A549 (cell line): ENCODE data around the gene CPNE7. TPM values are rescaled to one million over a fixed set of nuclear protein-coding genes. Genes with fewer than 3 reads are reported as not detected.

Source experiments
- ATAC-seq, 2 experiments: fragments of 200-7000 bp in 1 of 2; fragments of >200 bp in 1 of 2; cut with Nextera tagmentation in 1 of 2; cut with Tn5 transposase in 1 of 2; 3 replicates each; pipeline versions ENCODE4 v1.8.0 to v1.9.1; 2018 to 2020; ENCODE audit warnings: mild to moderate bottlenecking in 1 of 2, moderate library complexity in 1 of 2
- CTCF ChIA-PET: fragments of 300-600 bp; sonication (Branson Sonifier 250); formaldehyde crosslinking; extraction: SDS; loops from one replicate; lab custom pipeline; 2021; ENCODE audit warnings: antibody characterized with exemption, inconsistent platforms; lab: Yijun Ruan, JAX
- POLR2A ChIA-PET: fragments of 350-600 bp; formaldehyde crosslinking; extraction: SDS; loops from one replicate; lab custom pipeline; 2021; ENCODE audit warnings: antibody characterized with exemption, inconsistent platforms; lab: Yijun Ruan, JAX
- DNase-seq, 2 experiments: peaks; one replicate each; pipeline versions ENCODE4 v3.0.0 to v3.0.0-alpha.2; 2011 to 2016; ENCODE audit warnings: low read depth in 1 of 2, low spot score in 1 of 2
- FAIRE-seq: peaks from 2 replicates; lab custom pipeline; 2011; peaks lifted over from hg19 to GRCh38; lab: Jason Lieb, UNC
- H3K27ac ChIP-seq, 2 experiments: fragments of >200 bp; sonication (Bioruptor Twin); formaldehyde crosslinking; 3 replicates each; pipeline ENCODE4 v1.5.1; 2016 to 2017
- H3K4me1 ChIP-seq: fragments of >200 bp; sonication (Bioruptor Twin); formaldehyde crosslinking; 3 replicates; pipeline ENCODE4 v1.6.1; 2016
- H3K4me2 ChIP-seq: fragments of >200 bp; sonication (Bioruptor Twin); formaldehyde crosslinking; 3 replicates; pipeline ENCODE4 v1.6.1; 2016
- H3K4me3 ChIP-seq: fragments of >200 bp; sonication (Bioruptor Twin); formaldehyde crosslinking; 3 replicates; pipeline ENCODE4 v1.5.1; 2016
- H3K9me3 ChIP-seq: fragments of >200 bp; sonication (Bioruptor Twin); formaldehyde crosslinking; 3 replicates; pipeline ENCODE4 v1.6.1; 2016
- ESRRA ChIP-seq: fragments of 150-350 bp; IDR thresholded peaks from 2 replicates; pipeline ENCODE4 v1.6.1; 2014; ENCODE audit warnings: mild to moderate bottlenecking, low read length, borderline replicate concordance
- FOSB ChIP-seq: fragments of 250-450 bp; sonication (Bioruptor Pico); IDR thresholded peaks from 2 replicates; pipeline ENCODE4 v1.5.0; 2020; ENCODE audit warnings: mild to moderate bottlenecking, moderate library complexity
- FOSL2 ChIP-seq, 2 experiments: fragments of 450-650 bp in 1 of 2; fragments of >200 bp in 1 of 2; sonication (Bioruptor Twin) in 1 of 2; formaldehyde crosslinking; IDR thresholded peaks; 2 replicates each; pipeline versions ENCODE4 v1.5.0 to v1.6.1; 2016 to 2020; ENCODE audit warnings: mild to moderate bottlenecking in 1 of 2, moderate library complexity in 1 of 2
- FOXS1 ChIP-seq: fragments of 250-450 bp; sonication (Bioruptor Pico); IDR thresholded peaks from 2 replicates; pipeline ENCODE4 v1.5.0; 2020; ENCODE audit warnings: mild to moderate bottlenecking, moderate library complexity
- GATA3 ChIP-seq: IDR thresholded peaks from 2 replicates; pipeline ENCODE4 v1.6.1; 2012; ENCODE audit warnings: borderline replicate concordance
- HDAC2 ChIP-seq: fragments of 200-600 bp; sonication (generic); IDR thresholded peaks from 2 replicates; pipeline ENCODE4 v1.6.1; 2016
- HEYL ChIP-seq: fragments of 250-450 bp; sonication (Bioruptor Pico); IDR thresholded peaks from 2 replicates; pipeline ENCODE4 v1.8.0; 2021; ENCODE audit warnings: mild to moderate bottlenecking, moderate library complexity
- KDM1A ChIP-seq: fragments of 200-600 bp; sonication (generic); IDR thresholded peaks from 2 replicates; pipeline ENCODE4 v1.6.1; 2016; ENCODE audit warnings: low read depth, mild to moderate bottlenecking
- MAZ ChIP-seq: fragments of 150-350 bp; IDR thresholded peaks from 2 replicates; pipeline ENCODE4 v1.6.1; 2014; ENCODE audit warnings: antibody characterized with exemption, low read depth, low read length, borderline replicate concordance
- NFE2L2 ChIP-seq: fragments of 150-350 bp; conservative IDR thresholded peaks from 2 replicates; pipeline ENCODE4 v1.6.1; 2014; ENCODE audit warnings: low read length
- NR3C1 ChIP-seq: fragments of >200 bp; sonication (Bioruptor Twin); formaldehyde crosslinking; IDR thresholded peaks from 3 replicates; pipeline ENCODE4 v1.6.1; 2017
- PHF8 ChIP-seq: fragments of 200-600 bp; sonication (generic); IDR thresholded peaks from 2 replicates; pipeline ENCODE4 v1.6.1; 2016; ENCODE audit warnings: low read depth, mild to moderate bottlenecking, antibody characterized with exemption, moderate library complexity, borderline replicate concordance
- POLR2AphosphoS2 ChIP-seq: conservative IDR thresholded peaks from 2 replicates; pipeline ENCODE4 v1.6.1; 2012; ENCODE audit warnings: low read length, improper control_type of control experiment, inconsistent platforms
- RCOR1 ChIP-seq: fragments of 150-350 bp; IDR thresholded peaks from 2 replicates; pipeline ENCODE4 v1.6.1; 2014; ENCODE audit warnings: antibody characterized with exemption, low read length, low read depth
- RNF2 ChIP-seq: fragments of 200-600 bp; sonication (generic); IDR thresholded peaks from 2 replicates; pipeline ENCODE4 v1.6.1; 2016; ENCODE audit warnings: low read depth, mild to moderate bottlenecking, antibody characterized with exemption, moderate library complexity, borderline replicate concordance
- SMC3 ChIP-seq: fragments of >200 bp; sonication (Bioruptor Twin); formaldehyde crosslinking; IDR thresholded peaks from 3 replicates; pipeline ENCODE4 v1.6.1; 2018; ENCODE audit warnings: inconsistent platforms
- SREBF2 ChIP-seq: fragments of 450-650 bp; IDR thresholded peaks from 2 replicates; pipeline ENCODE4 v1.6.1; 2014; ENCODE audit warnings: mild to moderate bottlenecking, moderate library complexity
- TFCP2L1 ChIP-seq: fragments of 250-450 bp; sonication (Bioruptor Pico); IDR thresholded peaks from 2 replicates; pipeline ENCODE4 v1.5.0; 2021; ENCODE audit warnings: mild to moderate bottlenecking
- TP53 ChIP-seq: fragments of 250-450 bp; sonication (Bioruptor Pico); IDR thresholded peaks from 2 replicates; pipeline ENCODE4 v1.5.0; 2021; ENCODE audit warnings: mild to moderate bottlenecking, moderate library complexity
- ZC3H11A ChIP-seq: fragments of 450-650 bp; IDR thresholded peaks from 2 replicates; pipeline ENCODE4 v1.6.1; 2014; ENCODE audit warnings: antibody characterized with exemption, mild to moderate bottlenecking
- WGBS: methylation state at CpG from one replicate; pipeline ENCODE4 v1.1.6; 2017; ENCODE audit errors: missing lambda C conversion rate; 5-methylcytosine and 5-hydroxymethylcytosine counted together
- polyA plus RNA-seq, 4 experiments: library from polyadenylated mRNA; depleted of rRNA in 3 of 4; stranded (reverse); fragments of >200 nt; fragmentation: RNase III in 1 of 4; extraction: RNeasy Plus Mini Kit Qiagen cat#74134 plus additional on column Dnase treatment in 1 of 4; gene quantifications; 2 replicates in 3 of 4; 3 replicates in 1 of 4; pipeline ENCODE4 v1.2.3, GENCODE V29; 2011 to 2017
- TF ChIP-seq, protein P1 (sequence below): fragments of >200 bp; sonication (Bioruptor Twin); formaldehyde crosslinking; IDR thresholded peaks from 3 replicates; pipeline ENCODE4 v1.6.1; 2016
- TF ChIP-seq, protein P2 (sequence below): IDR thresholded peaks from 2 replicates; pipeline ENCODE4 v1.6.1; 2012
- TF ChIP-seq, protein P3 (sequence below): fragments of 250-450 bp; sonication (Bioruptor Pico); IDR thresholded peaks from 2 replicates; pipeline ENCODE4 v1.5.0; 2020; ENCODE audit warnings: low read depth, mild to moderate bottlenecking, moderate library complexity
- TF ChIP-seq, protein P4 (sequence below): fragments of >200 bp; sonication (Bioruptor Twin); formaldehyde crosslinking; IDR thresholded peaks from 3 replicates; pipeline ENCODE4 v1.5.1; 2016

Gene CPNE7
- polyA plus RNA-seq, 2 of the 4 experiments (the other 2 are of a cell fraction), result 22.8 to 45.2 TPM

DNA sequence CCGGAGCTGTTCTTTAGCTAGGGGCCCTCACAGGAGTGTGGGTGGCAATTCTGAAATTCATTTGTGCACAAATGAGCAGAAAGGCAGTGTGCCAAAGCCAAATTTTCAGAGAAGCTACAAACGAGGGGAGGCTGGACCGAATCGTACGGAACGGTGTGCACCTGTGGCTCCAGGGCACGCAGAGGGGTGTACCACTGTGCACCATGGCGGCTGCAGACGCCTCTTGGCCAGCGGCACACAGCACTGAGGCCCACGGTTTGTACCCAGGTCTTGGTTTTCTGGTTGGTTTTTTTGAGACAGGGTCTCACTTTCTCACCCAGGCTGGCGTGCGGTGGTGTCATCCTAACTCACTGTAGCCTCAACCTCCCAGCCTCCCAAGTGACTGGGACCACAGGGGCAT is 67.0 kb downstream of the CPNE7 start:
- TF ChIP-seq HDAC2 (no peak), FOXS1 (CRISPR knock-in tag) (no peak), POLR2AphosphoS2 (no peak), SREBF2 (no peak), ESRRA (no peak), FOSB (CRISPR knock-in tag) (no peak), RNF2 (no peak), NR3C1 (no peak), PHF8 (no peak), NFE2L2 (no peak), RCOR1 (no peak), MAZ (no peak), SMC3 (no peak)
- TF ChIP-seq, protein P1, sequence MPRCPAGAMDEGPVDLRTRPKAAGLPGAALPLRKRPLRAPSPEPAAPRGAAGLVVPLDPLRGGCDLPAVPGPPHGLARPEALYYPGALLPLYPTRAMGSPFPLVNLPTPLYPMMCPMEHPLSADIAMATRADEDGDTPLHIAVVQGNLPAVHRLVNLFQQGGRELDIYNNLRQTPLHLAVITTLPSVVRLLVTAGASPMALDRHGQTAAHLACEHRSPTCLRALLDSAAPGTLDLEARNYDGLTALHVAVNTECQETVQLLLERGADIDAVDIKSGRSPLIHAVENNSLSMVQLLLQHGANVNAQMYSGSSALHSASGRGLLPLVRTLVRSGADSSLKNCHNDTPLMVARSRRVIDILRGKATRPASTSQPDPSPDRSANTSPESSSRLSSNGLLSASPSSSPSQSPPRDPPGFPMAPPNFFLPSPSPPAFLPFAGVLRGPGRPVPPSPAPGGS, result no peak
- no peak overlapping the region for H3K4me2 ChIP-seq
- FAIRE-seq, result no peak
- 0 out of 3 replicates have a peak, but pooled peaks cover 3% of the 10 kb centered on the region for H3K4me1 ChIP-seq
- ChIA-PET POLR2A (no interaction called here), CTCF (interaction anchor here (0.5 to 6.7 kb wide), 15 partner anchors 10 to 150 kb away, joined by 3 to 125 read pairs (median 9); partner anchors contain the start of genes CPNE7 and DPEP1)
- 86% methylated on average over 13 of the region's 13 CpGs for WGBS
- no peak for DNase-seq
- ATAC-seq, result no peak
- no peak overlapping the region for H3K4me3 ChIP-seq
- H3K27ac ChIP-seq, result no peak overlapping the region
- no peaks in the 10 kb centered on the region for H3K9me3 ChIP-seq

DNA sequence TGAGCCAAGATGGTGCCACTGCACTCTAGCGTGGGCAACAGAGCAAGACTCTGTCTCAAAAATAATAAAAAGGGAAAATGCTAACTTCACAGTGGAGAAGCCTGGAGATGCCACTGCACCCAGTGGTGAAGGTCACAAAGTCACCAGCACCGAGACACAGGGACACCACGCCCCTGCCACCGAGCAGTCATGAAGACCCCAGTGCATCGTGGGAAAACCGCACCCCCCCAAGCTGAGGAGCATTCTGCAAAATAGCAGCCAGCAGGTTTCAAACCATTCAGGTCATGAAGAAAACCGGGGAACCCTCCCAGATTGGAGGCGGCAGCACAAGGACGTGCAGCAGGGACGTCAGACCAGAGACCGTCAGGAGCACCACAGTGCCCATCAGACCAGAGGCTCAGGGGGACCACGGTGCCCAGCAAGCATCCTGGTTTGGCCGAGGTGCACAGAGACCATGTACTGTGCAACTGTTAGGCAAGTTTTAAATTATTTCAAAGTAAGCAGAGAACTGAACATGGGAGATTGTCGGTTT is 68.3 kb downstream of the CPNE7 start:
- ChIA-PET POLR2A (no interaction called here), CTCF (interaction anchor here (1.0 to 6.7 kb wide), 3 partner anchors 9 to 30 kb away, joined by 3 to 125 read pairs (median 5); partner anchors contain the start of gene DPEP1)
- whole genome bisulfite sequencing, result 90% methylated on average over 14 of the region's 14 CpGs
- no peaks in the 10 kb centered on the region for H3K9me3 ChIP-seq
- TF ChIP-seq ESRRA, result no peak
- TF ChIP-seq TFCP2L1 (CRISPR knock-in tag), result no peak
- TF ChIP-seq PHF8, result no peak
- TF ChIP-seq MAZ, result no peak
- TF ChIP-seq, all 56 proteins: peak for 0
- no peak for FAIRE-seq
- ATAC-seq, result no peak
- Histone ChIP-seq H3K27ac (no peak overlapping the region), H3K4me1 (0 out of 3 replicates have a peak, but pooled peaks cover 3% of the 10 kb centered on the region), H3K4me3 (no peak overlapping the region), H3K4me2 (no peak overlapping the region)
- DNase-seq, result no peak

DNA sequence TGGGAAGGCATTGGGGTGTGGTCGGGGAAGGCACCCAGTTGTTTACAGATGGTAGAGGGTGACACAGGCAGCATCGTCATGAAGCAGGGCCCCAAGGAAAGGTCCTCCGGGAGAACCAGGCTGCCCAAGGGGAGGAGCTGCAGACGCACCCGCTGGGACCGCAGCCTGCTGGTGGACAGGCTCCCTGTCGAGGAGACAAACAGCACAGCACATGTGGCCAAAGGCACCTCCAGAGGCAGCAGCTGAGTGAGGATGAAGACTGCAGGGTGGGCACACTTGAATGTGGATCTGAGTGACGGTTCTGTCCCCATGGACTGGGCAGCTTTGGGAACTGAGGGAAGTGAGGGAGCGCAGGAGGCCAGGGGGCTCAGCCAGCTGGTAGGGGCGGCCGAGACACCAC is 69.6 kb downstream of the CPNE7 start:
- Histone ChIP-seq H3K27ac (no peak overlapping the region), H3K4me1 (0 out of 3 replicates have a peak, but pooled peaks cover 3% of the 10 kb centered on the region), H3K9me3 (no peaks in the 10 kb centered on the region), H3K4me2 (no peak overlapping the region), H3K4me3 (no peak overlapping the region)
- CTCF ChIA-PET, result interaction anchor here (0.7 to 6.7 kb wide), 7 partner anchors 24 to 88 kb away, joined by 3 to 125 read pairs (median 4); partner anchors contain the start of gene DPEP1
- no peak for DNase-seq
- 88% methylated on average over 5 of the region's 11 CpGs for WGBS
- POLR2A ChIA-PET, result interaction anchor here (0.5 kb wide), 1 partner anchor 12 kb away, joined by 3 read pairs; the partner anchor contains the start of genes CHMP1A and SPATA33
- TF ChIP-seq ESRRA (no peak), GATA3 (no peak), FOSL2 (IDR thresholded peaks at IDR 0.05) (no peak), FOSL2 (CRISPR knock-in tag; IDR thresholded peaks at IDR 0.05) (no peak), MAZ (no peak)
- FAIRE-seq, result no peak
- ATAC-seq, result no peak

DNA sequence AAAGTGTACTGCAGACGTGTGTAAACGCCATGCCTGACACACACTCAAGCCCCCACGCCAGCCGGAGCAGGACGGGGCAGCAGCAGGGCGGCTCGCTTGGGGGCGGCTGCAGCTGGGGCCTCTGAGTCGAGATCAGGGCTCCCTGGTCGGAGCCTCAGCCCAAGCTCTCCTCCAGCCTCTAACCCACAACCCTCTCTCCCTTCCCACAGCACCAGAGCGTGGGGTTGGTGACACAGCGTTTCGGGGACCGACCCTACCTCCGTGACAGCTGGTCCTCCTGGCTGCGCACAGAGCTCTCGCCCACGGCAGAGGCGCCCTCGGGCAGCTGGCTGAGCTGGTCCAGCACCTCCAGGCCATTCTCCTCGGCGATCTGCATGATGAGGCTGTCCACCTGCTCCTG is 70.7 kb downstream of the CPNE7 start:
- H3K9me3 ChIP-seq, result no peaks in the 10 kb centered on the region
- no peak for DNase-seq
- 0 out of 3 replicates have a peak, but pooled peaks cover 3% of the 10 kb centered on the region for H3K4me1 ChIP-seq
- no peak overlapping the region for H3K4me3 ChIP-seq
- ChIA-PET CTCF (interaction anchor here (0.9 to 2.0 kb wide), 3 partner anchors 31 to 81 kb away, joined by 3 to 10 read pairs (median 4); no protein-coding TSS in a partner anchor), POLR2A (no interaction called here)
- ATAC-seq, result no peak
- H3K4me2 ChIP-seq, result no peak overlapping the region
- WGBS, result 97% methylated on average over 21 of the region's 22 CpGs
- no peak overlapping the region for H3K27ac ChIP-seq
- FAIRE-seq, result no peak
- no peak for TF ChIP-seq ZC3H11A
- TF ChIP-seq RCOR1, result no peak
- TF ChIP-seq, protein P2, sequence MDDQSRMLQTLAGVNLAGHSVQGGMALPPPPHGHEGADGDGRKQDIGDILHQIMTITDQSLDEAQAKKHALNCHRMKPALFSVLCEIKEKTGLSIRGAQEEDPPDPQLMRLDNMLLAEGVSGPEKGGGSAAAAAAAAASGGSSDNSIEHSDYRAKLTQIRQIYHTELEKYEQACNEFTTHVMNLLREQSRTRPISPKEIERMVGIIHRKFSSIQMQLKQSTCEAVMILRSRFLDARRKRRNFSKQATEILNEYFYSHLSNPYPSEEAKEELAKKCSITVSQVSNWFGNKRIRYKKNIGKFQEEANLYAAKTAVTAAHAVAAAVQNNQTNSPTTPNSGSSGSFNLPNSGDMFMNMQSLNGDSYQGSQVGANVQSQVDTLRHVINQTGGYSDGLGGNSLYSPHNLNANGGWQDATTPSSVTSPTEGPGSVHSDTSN, result no peak
- no peak for TF ChIP-seq TFCP2L1 (CRISPR knock-in tag)
- TF ChIP-seq, protein P3, sequence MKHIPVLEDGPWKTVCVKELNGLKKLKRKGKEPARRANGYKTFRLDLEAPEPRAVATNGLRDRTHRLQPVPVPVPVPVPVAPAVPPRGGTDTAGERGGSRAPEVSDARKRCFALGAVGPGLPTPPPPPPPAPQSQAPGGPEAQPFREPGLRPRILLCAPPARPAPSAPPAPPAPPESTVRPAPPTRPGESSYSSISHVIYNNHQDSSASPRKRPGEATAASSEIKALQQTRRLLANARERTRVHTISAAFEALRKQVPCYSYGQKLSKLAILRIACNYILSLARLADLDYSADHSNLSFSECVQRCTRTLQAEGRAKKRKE, result no peak
- no peak for TF ChIP-seq FOSL2 (IDR thresholded peaks at IDR 0.05)
- TF ChIP-seq FOSL2 (CRISPR knock-in tag; IDR thresholded peaks at IDR 0.05), result no peak
- TF ChIP-seq, protein P4, sequence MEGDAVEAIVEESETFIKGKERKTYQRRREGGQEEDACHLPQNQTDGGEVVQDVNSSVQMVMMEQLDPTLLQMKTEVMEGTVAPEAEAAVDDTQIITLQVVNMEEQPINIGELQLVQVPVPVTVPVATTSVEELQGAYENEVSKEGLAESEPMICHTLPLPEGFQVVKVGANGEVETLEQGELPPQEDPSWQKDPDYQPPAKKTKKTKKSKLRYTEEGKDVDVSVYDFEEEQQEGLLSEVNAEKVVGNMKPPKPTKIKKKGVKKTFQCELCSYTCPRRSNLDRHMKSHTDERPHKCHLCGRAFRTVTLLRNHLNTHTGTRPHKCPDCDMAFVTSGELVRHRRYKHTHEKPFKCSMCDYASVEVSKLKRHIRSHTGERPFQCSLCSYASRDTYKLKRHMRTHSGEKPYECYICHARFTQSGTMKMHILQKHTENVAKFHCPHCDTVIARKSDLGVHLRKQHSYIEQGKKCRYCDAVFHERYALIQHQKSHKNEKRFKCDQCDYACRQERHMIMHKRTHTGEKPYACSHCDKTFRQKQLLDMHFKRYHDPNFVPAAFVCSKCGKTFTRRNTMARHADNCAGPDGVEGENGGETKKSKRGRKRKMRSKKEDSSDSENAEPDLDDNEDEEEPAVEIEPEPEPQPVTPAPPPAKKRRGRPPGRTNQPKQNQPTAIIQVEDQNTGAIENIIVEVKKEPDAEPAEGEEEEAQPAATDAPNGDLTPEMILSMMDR, result no peak
- no peak for TF ChIP-seq KDM1A
- no peak for TF ChIP-seq TP53 (CRISPR knock-in tag)
- TF ChIP-seq ESRRA, result no peak
- no peak for TF ChIP-seq HEYL
